Neural progenitor cell (in vitro differentiated cells): Measurements from ENCODE around the gene APBB1. TPM values are rescaled to one million over a fixed set of nuclear protein-coding genes. Genes with fewer than 3 reads are reported as not detected.

Experiments
- DNase-seq: peaks from one replicate; pipeline ENCODE4 v3.0.0-alpha.2; 2016; ENCODE audit warnings: low spot score
- H2AFZ ChIP-seq: fragments of 200-600 bp; sonication (generic); replicated peaks from 2 replicates; pipeline ENCODE4 v1.6.1; 2016; ENCODE audit warnings: antibody characterized with exemption
- H3F3A ChIP-seq: fragments of 200-600 bp; sonication (generic); 2 replicates; pipeline ENCODE4 v1.6.1; 2016; ENCODE audit warnings: antibody characterized with exemption, low read depth
- H3K27ac ChIP-seq: fragments of 200-600 bp; sonication (generic); 2 replicates; pipeline ENCODE4 v1.5.1; 2016; ENCODE audit warnings: mild to moderate bottlenecking
- H3K27me3 ChIP-seq: fragments of 200-600 bp; sonication (generic); 2 replicates; pipeline ENCODE4 v1.6.1; 2016; ENCODE audit warnings: mild to moderate bottlenecking, moderate library complexity
- H3K36me3 ChIP-seq: fragments of 200-600 bp; sonication (generic); 2 replicates; pipeline ENCODE4 v1.5.1; 2016
- H3K4me1 ChIP-seq: fragments of 200-600 bp; sonication (generic); 2 replicates; pipeline ENCODE4 v1.6.1; 2016; ENCODE audit warnings: mixed run types
- H3K4me2 ChIP-seq: fragments of 200-600 bp; sonication (generic); 2 replicates; pipeline ENCODE4 v1.6.1; 2016
- H3K4me3 ChIP-seq: fragments of 200-600 bp; sonication (generic); 2 replicates; pipeline ENCODE4 v1.5.1; 2016
- H3K79me2 ChIP-seq: fragments of 200-600 bp; sonication (generic); 2 replicates; pipeline ENCODE4 v1.6.1; 2016; ENCODE audit warnings: low read depth
- H3K9ac ChIP-seq: fragments of 200-600 bp; sonication (generic); 2 replicates; pipeline ENCODE4 v1.6.1; 2016
- H3K9me3 ChIP-seq: fragments of 200-600 bp; sonication (generic); 2 replicates; pipeline ENCODE4 v1.5.1; 2016; ENCODE audit warnings: low read depth
- H4K20me1 ChIP-seq: fragments of 200-600 bp; sonication (generic); 2 replicates; pipeline ENCODE4 v1.6.1; 2016; ENCODE audit warnings: low read depth
- H3K27ac Mint-ChIP-seq: 3 replicates; pipeline ENCODE4 v1.8.0; 2021; ENCODE audit warnings: mixed read lengths
- H3K27me3 Mint-ChIP-seq: 2 replicates; pipeline ENCODE4 v1.8.0; 2022; ENCODE audit warnings: low read depth, mild to moderate bottlenecking, inconsistent platforms, moderate library complexity, mixed read lengths; ENCODE audit not compliant: insufficient read depth
- H3K36me3 Mint-ChIP-seq: 3 replicates; pipeline ENCODE4 v1.8.0; 2021; ENCODE audit warnings: mixed read lengths
- H3K4me1 Mint-ChIP-seq: 3 replicates; pipeline ENCODE4 v1.8.0; 2021; ENCODE audit warnings: mixed read lengths
- H3K4me3 Mint-ChIP-seq: 3 replicates; pipeline ENCODE4 v1.8.0; 2021; ENCODE audit warnings: mild to moderate bottlenecking, moderate library complexity, mixed read lengths
- H3K9me3 Mint-ChIP-seq: 3 replicates; pipeline ENCODE4 v1.8.0; 2020; ENCODE audit warnings: mixed read lengths
- EZH2 ChIP-seq: fragments of 200-600 bp; sonication (generic); IDR thresholded peaks from 2 replicates; pipeline ENCODE4 v1.6.1; 2017; ENCODE audit warnings: antibody characterized with exemption, mild to moderate bottlenecking, moderate library complexity
- EZH2phosphoT487 ChIP-seq: fragments of 200-600 bp; sonication (generic); IDR thresholded peaks from 2 replicates; pipeline ENCODE4 v1.6.1; 2017; ENCODE audit warnings: antibody characterized with exemption
- total RNA-seq: library from RNA; depleted of rRNA; stranded (reverse); fragments of >200 nt; gene quantifications from 2 replicates; pipeline ENCODE4 v1.2.3, GENCODE V29; 2015; ENCODE audit warnings: low replicate concordance
- TF ChIP-seq, protein P1 (sequence below): fragments of 200-600 bp; sonication (generic); IDR thresholded peaks from 2 replicates; pipeline ENCODE4 v1.5.1; 2017; ENCODE audit warnings: antibody characterized with exemption, mild to moderate bottlenecking

APBB1 gene
- total RNA-seq, 1 donor from 2014 or later, result 38.5 TPM

DNA sequence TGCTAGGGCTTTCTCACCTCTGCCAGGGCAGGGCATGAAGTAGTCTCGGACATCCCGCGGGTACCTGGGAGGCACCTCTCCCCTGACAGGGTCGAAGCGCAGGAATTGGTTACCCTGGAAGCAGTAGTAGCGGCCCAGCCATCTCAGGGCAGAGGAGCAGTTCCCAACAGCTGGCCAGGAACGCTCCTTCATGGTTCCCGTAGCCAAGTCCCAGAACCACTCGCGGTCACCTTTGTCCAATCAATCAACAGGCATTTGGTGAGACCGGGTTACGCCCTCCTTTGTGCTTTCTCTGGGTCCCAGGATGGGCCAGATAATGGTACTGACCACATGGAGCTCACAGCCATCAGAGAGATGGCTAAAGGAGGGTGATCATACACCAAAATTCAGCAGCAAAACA lies 18.5 kb upstream of the APBB1 start:
- no peak overlapping the region for H3K27ac Mint-ChIP-seq
- DNase-seq, result no peak
- Histone ChIP-seq H3K4me3 (no peak overlapping the region), H4K20me1 (no peaks in the 10 kb centered on the region), H3K9ac (no peak overlapping the region), H3K4me1 (no peaks in the 10 kb centered on the region), H3K27ac (no peak overlapping the region), H3K79me2 (no peaks in the 10 kb centered on the region), H3K9me3 (no peaks in the 10 kb centered on the region), H3K27me3 (no peaks in the 10 kb centered on the region), H3K36me3 (no peaks in the 10 kb centered on the region), H3K4me2 (no peak overlapping the region), H2AFZ (no peak overlapping the region), H3F3A (no peaks in the 10 kb centered on the region)
- no peaks in the 10 kb centered on the region for H3K4me1 Mint-ChIP-seq
- H3K9me3 Mint-ChIP-seq, result no peaks in the 10 kb centered on the region
- H3K36me3 Mint-ChIP-seq, result no peaks in the 10 kb centered on the region
- peaks cover 5% of the 10 kb centered on the region for H3K27me3 Mint-ChIP-seq
- TF ChIP-seq, protein P1, sequence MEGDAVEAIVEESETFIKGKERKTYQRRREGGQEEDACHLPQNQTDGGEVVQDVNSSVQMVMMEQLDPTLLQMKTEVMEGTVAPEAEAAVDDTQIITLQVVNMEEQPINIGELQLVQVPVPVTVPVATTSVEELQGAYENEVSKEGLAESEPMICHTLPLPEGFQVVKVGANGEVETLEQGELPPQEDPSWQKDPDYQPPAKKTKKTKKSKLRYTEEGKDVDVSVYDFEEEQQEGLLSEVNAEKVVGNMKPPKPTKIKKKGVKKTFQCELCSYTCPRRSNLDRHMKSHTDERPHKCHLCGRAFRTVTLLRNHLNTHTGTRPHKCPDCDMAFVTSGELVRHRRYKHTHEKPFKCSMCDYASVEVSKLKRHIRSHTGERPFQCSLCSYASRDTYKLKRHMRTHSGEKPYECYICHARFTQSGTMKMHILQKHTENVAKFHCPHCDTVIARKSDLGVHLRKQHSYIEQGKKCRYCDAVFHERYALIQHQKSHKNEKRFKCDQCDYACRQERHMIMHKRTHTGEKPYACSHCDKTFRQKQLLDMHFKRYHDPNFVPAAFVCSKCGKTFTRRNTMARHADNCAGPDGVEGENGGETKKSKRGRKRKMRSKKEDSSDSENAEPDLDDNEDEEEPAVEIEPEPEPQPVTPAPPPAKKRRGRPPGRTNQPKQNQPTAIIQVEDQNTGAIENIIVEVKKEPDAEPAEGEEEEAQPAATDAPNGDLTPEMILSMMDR, result no peak
- TF ChIP-seq EZH2phosphoT487 (no peak), EZH2 (no peak)
- no peak overlapping the region for H3K4me3 Mint-ChIP-seq

DNA sequence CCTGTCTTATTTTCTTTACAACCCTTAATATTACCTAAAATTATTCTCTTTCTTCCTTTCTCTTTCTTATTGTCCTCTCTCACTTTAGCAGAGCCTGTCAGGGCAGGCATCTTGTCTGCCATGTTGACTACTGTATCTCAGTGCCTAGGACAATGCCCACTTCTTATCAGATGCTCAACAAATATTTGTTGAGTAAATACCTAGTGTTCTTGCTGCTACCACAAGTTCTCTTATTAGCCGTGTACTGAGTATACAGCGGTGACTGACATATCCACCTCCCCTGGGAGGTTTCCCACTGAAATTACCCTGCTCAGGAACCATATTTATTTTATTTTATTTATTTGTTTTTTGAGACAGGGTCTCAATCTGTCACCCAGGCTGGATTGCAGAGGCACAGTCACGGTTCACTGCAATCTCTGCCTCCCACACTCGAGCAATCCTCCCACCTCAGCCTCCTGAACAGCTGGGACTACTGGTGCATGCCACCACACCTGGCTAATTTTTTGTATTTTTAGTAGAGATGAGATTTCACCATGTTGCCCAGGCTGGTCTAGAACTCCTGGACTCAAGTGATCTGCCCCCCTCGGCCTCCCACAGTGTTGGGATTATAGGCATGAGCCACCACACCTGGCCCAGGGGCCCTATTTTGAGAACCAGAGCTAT lies 15.2 kb upstream of the APBB1 start:
- no peaks in the 10 kb centered on the region for H3K9me3 Mint-ChIP-seq
- H3K36me3 Mint-ChIP-seq, result no peaks in the 10 kb centered on the region
- Histone ChIP-seq H3K4me1 (no peaks in the 10 kb centered on the region), H2AFZ (no peak overlapping the region), H3K9ac (no peak overlapping the region), H3K27ac (no peak overlapping the region), H3K79me2 (no peaks in the 10 kb centered on the region), H3K4me3 (no peak overlapping the region), H3K4me2 (no peak overlapping the region), H3K9me3 (no peaks in the 10 kb centered on the region), H4K20me1 (no peaks in the 10 kb centered on the region), H3K36me3 (no peaks in the 10 kb centered on the region), H3K27me3 (no peaks in the 10 kb centered on the region), H3F3A (no peaks in the 10 kb centered on the region)
- TF ChIP-seq EZH2phosphoT487, result no peak
- no peak for TF ChIP-seq EZH2
- TF ChIP-seq, protein P1, result no peak
- no peak overlapping the region for H3K27ac Mint-ChIP-seq
- DNase-seq, result no peak
- H3K27me3 Mint-ChIP-seq, result peaks cover 7% of the 10 kb centered on the region
- H3K4me1 Mint-ChIP-seq, result no peaks in the 10 kb centered on the region
- no peak overlapping the region for H3K4me3 Mint-ChIP-seq

DNA sequence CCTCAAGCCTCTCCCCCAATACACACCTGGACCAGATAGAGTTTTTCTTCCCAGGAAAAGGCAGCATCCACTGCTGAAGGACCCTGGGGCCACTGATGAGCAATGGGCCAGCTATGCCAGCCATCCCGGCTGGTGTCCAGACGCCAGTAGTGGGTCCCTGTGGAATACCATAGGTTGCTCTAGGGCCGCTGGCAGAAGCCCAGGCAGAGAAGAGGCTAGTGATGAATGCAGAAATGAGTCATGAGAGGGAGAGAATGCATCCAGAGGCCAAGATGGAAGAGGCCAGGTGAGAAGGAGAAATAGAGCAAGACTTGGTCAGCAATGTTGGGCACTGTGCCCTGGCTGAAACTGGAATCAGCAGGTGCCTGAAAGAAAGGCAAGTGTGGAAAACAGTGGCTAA lies 13.0 kb upstream of the APBB1 start:
- Mint-ChIP-seq H3K9me3 (no peaks in the 10 kb centered on the region), H3K27ac (no peak overlapping the region), H3K4me1 (no peaks in the 10 kb centered on the region), H3K4me3 (no peak overlapping the region), H3K27me3 (peaks cover 7% of the 10 kb centered on the region), H3K36me3 (no peaks in the 10 kb centered on the region)
- Histone ChIP-seq H3K4me3 (no peak overlapping the region), H3K27me3 (no peaks in the 10 kb centered on the region), H3K9ac (no peak overlapping the region), H4K20me1 (no peaks in the 10 kb centered on the region), H3K27ac (no peak overlapping the region), H3K36me3 (no peaks in the 10 kb centered on the region), H3K79me2 (no peaks in the 10 kb centered on the region), H3F3A (no peaks in the 10 kb centered on the region), H2AFZ (no peak overlapping the region), H3K9me3 (no peaks in the 10 kb centered on the region), H3K4me2 (no peak overlapping the region), H3K4me1 (peaks cover 3% of the 10 kb centered on the region)
- TF ChIP-seq EZH2, result no peak
- no peak for TF ChIP-seq EZH2phosphoT487
- TF ChIP-seq, protein P1, result no peak
- DNase-seq, result no peak
